GM18951 (cell line): ENCODE measurements around the gene PEAR1.

ENCODE experiments used
- POLR2A ChIP-seq: IDR thresholded peaks from 4 replicates; pipeline ENCODE4 v1.6.1; 2011; ENCODE audit warnings: mild to moderate bottlenecking; ENCODE audit not compliant: insufficient read length, insufficient read depth; ENCODE audit errors: extremely low read depth
- in situ Hi-C: fragments of 300-500 bp; cut with MboI; formaldehyde crosslinking; loops from one replicate; pipeline ENCODE4 v1.12.0; 2022; ENCODE audit warnings: low sequenced_read_pairs, mixed read lengths, inconsistent platforms; ENCODE audit not compliant: unreplicated experiment

The PEAR1 gene

GRCh38 chr1:156864796-156865195 lies 28.7 kb upstream of the PEAR1 start:
- no peak for TF ChIP-seq POLR2A
- in situ Hi-C loops: loop anchor here (25.0 kb wide), 1 partner anchor 177 kb away; the partner anchor contains the start of gene NES

- TF ChIP-seq POLR2A: no peak
- in situ Hi-C loops: loop anchor here (25.0 kb wide), 1 partner anchor 178 kb away; the partner anchor contains the start of gene NES
Measured at GRCh38 chr1:156865258-156865657, 28.3 kb upstream of the PEAR1 start.

- in situ Hi-C loops: loop anchor here (25.0 kb wide), 1 partner anchor 179 kb away; the partner anchor contains the start of gene NES
Measured at GRCh38 chr1:156865865-156866248, 27.7 kb upstream of the PEAR1 start.

GRCh38 chr1:156866249-156866909 lies 27.1 kb upstream of the PEAR1 start:
- TF ChIP-seq POLR2A: no peak
- in situ Hi-C loops: loop anchor here (25.0 kb wide), 1 partner anchor 179 kb away; the partner anchor contains the start of gene NES

More at GRCh38 chr1:156865865-156866248, 27.7 kb upstream of the PEAR1 start:
- no peak for TF ChIP-seq POLR2A

- in situ Hi-C loops: loop anchor here (25.0 kb wide), 1 partner anchor 181 kb away; the partner anchor contains the start of gene NES
- TF ChIP-seq POLR2A: no peak
Measured at GRCh38 chr1:156868341-156868740, 25.2 kb upstream of the PEAR1 start.

GRCh38 chr1:156869455-156869854 lies 24.1 kb upstream of the PEAR1 start:
- in situ Hi-C loops: loop anchor here (25.0 kb wide), 1 partner anchor 182 kb away; the partner anchor contains the start of gene NES
- no peak for TF ChIP-seq POLR2A

GRCh38 chr1:156873659-156874058 lies 19.9 kb upstream of the PEAR1 start:
- no peak for TF ChIP-seq POLR2A
- in situ Hi-C loops: loop anchor here (25.0 kb wide), 1 partner anchor 186 kb away; the partner anchor contains the start of gene NES

GRCh38 chr1:156874142-156874541 lies 19.4 kb upstream of the PEAR1 start:
- in situ Hi-C loops: loop anchor here (25.0 kb wide), 1 partner anchor 187 kb away; the partner anchor contains the start of gene NES
- no peak for TF ChIP-seq POLR2A

GRCh38 chr1:156874572-156875340 lies 18.8 kb upstream of the PEAR1 start:
- in situ Hi-C loops: loop anchor here (25.0 kb wide), 1 partner anchor 187 kb away; the partner anchor contains the start of gene NES
- no peak for TF ChIP-seq POLR2A

- in situ Hi-C loops: no loop called here
- no peak for TF ChIP-seq POLR2A
Measured at GRCh38 chr1:156875341-156875615, 18.2 kb upstream of the PEAR1 start.

GRCh38 chr1:156876281-156876680 lies 17.2 kb upstream of the PEAR1 start:
- in situ Hi-C loops: no loop called here
- TF ChIP-seq POLR2A: no peak

GRCh38 chr1:156877433-156878170 lies 15.9 kb upstream of the PEAR1 start:
- no peak for TF ChIP-seq POLR2A
- in situ Hi-C loops: no loop called here

- no peak for TF ChIP-seq POLR2A
- in situ Hi-C loops: no loop called here
Measured at GRCh38 chr1:156879876-156880275, 13.6 kb upstream of the PEAR1 start.
